RKO (cell line): ENCODE results near the gene CUL1.
A peak's percentile ranks its signal among the peaks of the same experiment; 100 is the strongest.

Experiments used
- DNase-seq: peaks from one replicate; pipeline ENCODE4 v3.0.0-alpha.2; 2016; ENCODE audit warnings: low spot score

The CUL1 gene

DNA sequence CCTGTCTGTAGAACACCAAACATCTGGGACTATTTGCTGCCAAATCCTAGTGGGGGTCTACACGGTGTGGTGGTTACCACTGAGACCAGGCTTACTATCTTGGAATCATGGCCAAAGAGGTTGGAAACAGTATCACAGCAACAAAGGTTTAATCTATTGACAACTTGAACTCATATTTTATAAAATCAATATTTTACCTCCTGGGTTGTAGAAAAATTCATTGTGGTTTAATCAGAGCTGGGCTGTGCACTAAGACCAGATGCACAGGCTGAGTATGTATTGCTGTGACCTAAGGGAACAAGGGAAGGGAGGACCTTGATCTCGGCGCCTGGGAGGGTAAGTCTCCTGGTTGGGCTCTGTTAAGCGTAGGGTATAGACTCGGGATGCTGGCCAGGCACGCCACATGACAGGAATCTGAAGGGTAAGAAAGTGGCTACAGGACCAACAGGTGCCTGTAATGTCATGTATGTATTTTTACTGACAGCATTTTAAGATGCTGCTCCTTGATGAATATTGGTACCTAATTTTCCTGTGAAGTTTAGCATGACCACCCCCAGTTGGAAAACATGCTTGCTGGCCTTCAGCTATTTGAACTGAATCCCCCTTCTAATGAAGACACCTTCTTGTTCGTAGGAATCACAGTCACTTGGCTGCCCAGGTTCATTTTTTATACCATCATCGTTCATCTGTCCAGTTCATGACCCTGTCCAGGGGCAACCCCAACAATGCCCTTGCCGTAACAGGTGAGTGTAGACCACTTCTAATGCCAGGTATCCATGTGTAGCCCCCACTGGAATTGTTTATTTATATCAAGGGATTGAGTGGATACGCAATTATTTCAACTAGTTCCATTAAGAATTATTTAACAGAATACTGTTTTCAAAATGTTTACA, 105.9 kb downstream of the CUL1 start:
- DNase-seq: no peak

DNA sequence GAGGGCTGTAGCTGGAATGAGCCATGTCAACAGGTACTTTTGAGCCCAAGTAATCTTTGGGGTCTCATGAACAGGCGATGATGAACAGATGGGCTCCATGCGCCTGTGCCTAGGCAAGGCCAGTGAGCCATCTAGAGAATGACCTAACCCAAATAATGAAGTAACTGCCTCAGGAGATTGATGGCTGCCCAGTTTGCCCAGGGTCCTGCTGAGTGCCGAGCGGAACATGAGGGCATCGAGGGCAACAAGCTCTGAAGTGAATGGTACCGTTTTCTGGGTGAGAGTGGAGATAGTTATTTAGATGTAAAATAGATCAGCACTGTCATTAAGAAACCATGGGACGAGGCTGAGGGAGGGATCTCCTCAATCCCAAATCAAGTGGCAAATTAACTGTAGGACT, 107.5 kb downstream of the CUL1 start:
- no peak for DNase-seq

GRCh38 chr7:148807436-148807835, 108.7 kb downstream of the CUL1 start:
- DNase-seq: no peak

DNA sequence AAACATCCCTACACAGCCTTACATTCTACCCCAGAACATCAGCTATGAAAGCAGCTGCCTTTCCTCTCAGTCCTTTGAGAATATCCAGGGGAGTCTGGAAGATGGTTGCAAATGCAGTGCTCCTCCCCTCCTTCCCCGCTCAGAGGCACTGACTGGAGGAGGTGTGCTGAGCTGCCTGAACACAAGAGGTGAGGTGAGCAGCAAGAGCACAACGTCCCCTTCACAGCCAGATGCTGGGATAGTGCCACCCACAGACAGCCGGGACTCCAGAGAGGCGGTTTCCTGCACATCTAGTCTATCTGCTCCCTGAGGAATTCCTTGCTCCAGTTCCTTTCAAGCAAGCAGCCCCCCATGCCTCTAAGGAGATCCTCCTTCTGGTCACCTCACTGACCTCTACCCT, 111.2 kb downstream of the CUL1 start:
- DNase-seq: no peak

GRCh38 chr7:148811892-148812291, 113.2 kb downstream of the CUL1 start:
- DNase-seq: no peak

DNA sequence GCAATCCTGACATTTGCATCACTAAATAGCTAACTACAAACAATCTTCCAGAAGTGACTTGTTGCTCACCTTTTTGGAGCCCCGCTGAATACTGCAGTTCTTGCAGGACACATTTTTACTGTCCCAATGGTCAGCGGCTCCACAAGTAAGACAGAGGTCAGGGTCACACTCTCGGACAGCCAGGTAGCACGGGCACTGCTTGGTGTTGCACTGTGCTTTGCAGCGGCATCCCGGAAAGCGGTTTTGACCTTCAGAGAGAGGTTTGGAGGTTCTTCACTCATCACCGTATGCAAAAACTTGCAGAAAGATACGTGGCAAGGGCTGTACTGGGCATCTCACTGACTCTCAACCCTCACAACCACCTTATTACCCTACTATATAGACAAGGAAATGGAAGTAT, 115.2 kb downstream of the CUL1 start:
- DNase-seq: no peak

GRCh38 chr7:148814922-148815559, 116.3 kb downstream of the CUL1 start:
- DNase-seq: no peak

GRCh38 chr7:148815612-148816011, 116.9 kb downstream of the CUL1 start:
- DNase-seq: no peak

DNA sequence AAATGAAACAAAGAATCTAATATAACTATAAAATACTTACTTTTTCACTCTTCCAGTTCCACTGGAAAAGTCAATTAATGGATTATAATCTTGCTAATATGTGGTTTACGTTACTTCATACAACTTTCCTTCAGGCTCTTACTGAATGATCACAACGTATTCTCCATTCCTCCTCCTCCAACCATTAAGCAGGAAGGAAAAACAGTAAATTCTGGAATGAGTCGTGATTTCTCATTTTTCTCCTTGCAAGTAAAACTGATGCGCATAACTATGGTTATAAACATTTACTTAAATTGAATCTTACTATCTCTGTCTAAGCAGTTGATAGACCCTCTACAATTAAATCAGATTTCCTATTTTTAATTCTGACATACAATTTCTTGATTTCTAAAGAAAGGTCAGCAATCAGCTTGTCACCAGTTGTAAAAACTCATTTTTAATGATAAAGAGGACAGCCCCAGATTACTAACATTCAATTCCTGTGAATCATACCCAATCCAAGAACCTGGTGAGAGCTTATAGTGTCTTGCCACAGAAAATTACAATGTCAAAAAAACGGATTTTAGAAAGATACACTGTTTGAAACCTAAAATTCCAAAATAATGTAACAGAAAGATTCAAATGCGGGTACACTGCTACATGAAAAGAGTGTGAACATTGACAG, 121.1 kb downstream of the CUL1 start:
- no peak for DNase-seq

DNA sequence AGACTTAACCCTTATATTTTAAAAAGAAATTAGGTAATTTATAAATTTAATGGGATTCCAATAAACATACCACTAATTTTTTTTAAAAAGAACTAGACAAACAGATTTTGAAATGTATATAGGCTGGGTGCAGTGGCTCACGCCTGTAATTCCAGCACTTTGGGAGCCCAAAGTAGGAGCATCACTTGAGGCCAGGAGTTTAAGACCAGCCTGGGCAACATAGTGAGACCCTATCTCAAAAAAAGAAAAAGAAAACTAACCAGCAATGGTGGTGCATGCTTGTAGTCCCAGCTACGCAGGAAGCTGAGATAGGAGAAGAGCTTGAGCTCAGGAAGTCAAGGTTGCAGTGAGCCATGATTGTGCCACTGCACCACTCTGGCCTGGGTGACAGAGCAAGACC, 122.7 kb downstream of the CUL1 start:
- no peak for DNase-seq

DNA sequence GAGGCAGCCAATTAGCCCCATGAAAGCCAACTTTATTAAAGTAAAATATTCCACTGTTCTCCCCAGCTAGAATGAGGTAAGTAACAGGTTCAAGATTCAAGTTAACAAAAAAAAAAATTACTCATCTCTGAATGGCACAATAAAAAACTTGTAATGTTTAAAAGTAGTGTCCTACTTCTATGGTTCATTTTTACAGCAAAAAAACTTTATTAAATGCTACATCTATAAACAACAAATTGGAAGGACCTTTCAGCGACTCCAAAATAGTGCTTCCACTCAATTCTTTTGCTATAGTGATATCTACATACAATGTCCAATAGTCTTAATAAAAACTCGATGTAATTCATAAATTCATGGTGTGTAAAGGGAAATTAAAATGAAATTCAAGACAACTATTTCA, 126.2 kb downstream of the CUL1 start:
- no peak for DNase-seq

DNA sequence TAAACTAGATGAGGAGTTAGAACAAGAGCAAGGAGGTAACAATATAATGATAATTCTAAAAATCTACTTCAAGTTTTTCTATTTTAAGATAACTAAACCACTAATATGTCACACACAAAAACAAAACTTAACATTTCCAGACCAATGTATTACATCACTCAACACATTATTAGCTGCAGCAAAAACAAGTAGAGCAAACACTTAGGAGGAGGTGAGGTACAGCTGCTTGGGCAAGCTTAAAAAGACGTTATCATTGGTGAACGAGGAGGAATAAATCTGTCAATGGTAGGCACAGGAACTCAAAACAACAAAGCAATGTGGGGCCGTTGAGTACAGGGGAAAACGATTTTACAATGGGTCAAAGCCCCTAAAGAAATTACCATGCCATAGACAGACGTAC, 126.6 kb downstream of the CUL1 start:
- no peak for DNase-seq

DNA sequence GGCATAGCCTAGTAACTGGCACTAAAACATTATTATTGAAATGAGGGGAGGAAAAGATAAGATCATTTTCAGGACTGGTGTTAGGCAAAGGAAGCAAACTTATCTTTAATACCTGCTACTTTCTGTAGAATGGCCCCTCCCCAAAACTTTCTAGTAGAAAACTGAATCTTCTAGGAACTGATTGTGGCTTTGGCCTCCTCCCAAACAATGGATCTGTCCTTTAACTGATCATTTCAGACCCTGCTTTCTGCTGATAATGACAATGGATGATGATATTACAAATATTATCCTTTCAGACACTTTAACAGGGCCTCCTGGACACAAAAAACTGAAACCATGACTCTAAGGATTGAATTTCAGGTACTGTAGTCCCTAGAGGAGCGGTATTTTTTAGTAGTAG, 130.3 kb downstream of the CUL1 start:
- DNase-seq: no peak

DNA sequence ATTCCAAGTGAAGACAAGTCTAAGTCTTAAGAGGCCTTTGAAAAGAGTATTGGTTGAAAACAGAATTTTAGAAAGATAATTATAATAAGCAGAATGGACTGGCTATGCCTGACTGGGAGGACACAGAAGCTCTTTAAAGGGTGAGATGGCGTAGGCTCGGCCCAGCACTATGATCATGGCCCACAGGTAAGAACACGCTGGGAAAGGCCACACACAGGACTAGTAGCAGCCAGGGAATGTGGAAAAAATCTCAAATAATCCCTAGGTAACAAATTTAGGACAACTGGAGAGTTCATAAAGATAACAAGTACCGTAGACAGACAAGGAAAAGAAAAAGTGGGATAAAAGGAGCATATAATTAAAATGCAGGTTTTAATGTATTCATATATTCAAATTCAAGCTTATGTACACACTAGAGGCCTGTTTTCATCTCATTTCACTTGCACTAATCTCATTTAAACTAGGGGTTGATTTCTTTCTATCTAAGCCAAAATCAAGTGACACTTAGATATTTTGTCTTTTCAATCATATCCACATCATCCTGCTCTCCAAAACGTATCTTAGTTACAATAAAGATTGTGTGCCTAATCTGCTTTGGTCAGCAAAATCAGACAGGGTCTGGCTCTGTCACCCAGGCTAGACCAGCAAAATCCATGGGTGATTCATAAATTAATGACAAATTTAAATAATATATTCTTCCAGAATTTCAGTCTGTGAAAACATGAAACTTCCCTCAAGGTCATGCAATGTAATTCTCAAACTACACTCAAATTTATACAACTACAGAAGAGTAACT, 132.4 kb downstream of the CUL1 start:
- no peak for DNase-seq

GRCh38 chr7:148831782-148832181, 133.1 kb downstream of the CUL1 start:
- DNase-seq: no peak

DNA sequence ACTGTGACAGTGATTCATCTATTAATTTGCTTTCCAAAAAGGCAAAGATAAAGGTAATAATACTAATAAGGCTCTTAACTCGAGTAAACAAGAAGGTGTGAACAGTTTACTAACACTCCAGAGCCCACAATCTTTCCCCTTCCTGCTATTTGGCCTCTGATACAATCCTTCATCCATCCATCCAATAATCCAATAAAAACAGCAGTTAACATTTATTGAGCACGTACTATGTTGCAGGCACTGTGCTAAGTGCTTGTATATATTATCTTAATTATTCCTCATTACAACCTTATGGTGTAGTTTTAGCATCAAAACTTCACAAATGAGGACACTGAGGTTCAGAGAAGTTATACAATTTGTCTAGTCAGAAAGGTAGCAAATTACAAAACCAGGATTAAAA, 135.9 kb downstream of the CUL1 start:
- no peak for DNase-seq

GRCh38 chr7:148835854-148836253, 137.2 kb downstream of the CUL1 start:
- peak; percentile 65 for DNase-seq

- no peak for DNase-seq
Measured at GRCh38 chr7:148838905-148839304, 140.2 kb downstream of the CUL1 start.

- DNase-seq: no peak
Measured at GRCh38 chr7:148847815-148848734, 149.4 kb downstream of the CUL1 start.

DNA sequence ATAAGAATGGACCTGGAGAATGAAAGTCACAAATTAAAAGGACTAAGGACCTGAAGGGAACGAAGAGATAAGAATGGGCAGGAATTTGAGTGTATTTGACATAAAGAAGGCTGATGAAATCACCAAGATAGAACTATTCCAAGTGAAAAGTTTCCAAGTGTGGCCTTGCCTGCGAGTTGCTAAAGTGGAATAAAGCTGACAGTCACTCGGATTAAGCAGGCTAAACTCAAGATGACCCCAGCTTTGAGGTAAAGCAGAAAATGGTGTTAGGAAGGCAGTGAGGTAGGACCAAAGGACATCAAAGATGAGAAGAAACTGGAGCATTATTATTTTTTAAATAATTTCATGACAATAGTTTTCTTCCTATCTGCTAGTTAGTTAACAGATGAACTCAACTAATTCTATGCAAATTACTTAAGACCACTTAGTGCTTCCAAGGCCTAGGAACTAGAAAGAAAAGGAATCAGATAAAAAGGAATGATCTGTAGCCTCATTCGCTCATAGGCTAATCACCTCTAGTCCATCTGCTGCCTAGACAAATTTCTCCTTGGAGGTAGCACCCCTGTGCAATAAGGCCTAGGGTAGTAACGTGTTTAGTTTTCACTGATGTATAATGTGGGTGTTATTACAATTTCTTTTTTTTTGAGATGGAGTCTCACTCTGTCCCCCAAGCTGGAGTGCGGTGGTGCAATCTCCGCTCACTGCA, 150.8 kb downstream of the CUL1 start:
- DNase-seq: no peak

- DNase-seq: no peak
Measured at GRCh38 chr7:148850564-148850963, 151.9 kb downstream of the CUL1 start.
